ENCODE measurements around the gene RALGAPA2. TPM values are rescaled to one million over a fixed set of nuclear protein-coding genes. Genes with fewer than 3 reads are reported as not detected.

RALGAPA2 gene
- total RNA-seq, 1 donor from 2014 or later = 28.1 TPM

DNA sequence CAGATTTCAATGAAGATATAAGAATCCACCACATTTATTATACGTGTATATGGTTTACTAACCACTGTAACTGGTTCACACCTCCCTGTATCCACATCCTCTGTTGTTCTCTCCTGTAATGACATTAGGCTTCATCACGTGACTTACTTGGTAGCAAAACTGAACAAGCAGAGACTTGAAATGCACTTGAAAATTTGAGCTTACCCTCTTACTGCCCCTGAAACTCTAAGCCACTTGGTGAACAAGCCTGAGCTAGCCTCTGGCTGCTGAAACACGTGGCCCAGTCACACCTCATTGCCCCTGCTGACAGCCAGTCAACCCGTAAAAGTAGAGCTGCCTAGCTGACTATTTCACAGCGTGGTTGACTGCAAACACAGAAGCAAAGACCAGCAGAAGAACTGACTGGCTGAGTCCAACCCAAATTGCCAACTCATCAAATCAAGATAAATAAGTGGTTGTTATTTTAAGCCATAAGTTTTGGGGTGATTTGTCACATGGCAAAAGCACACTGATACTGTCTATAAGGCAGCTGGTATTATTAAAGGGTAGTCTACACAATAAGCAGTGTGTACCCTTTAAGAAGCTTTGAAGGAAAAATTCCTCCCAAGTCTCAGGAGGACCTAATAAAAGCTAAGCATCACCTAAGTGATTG, 109.0 kb downstream of the RALGAPA2 start:
- Mint-ChIP-seq H3K36me3 (peaks cover 4% of the 10 kb centered on the region), H3K27ac (no peak overlapping the region), H3K4me3 (no peak overlapping the region), H3K9me3 (no peaks in the 10 kb centered on the region), H3K27me3 (no peaks in the 10 kb centered on the region), H3K4me1 (ENCODE audit: unreplicated experiment) (peaks cover 9% of the 10 kb centered on the region)
- no peak for DNase-seq (ENCODE audit: extremely low spot score, unreplicated experiment)
- TF ChIP-seq, protein P1, sequence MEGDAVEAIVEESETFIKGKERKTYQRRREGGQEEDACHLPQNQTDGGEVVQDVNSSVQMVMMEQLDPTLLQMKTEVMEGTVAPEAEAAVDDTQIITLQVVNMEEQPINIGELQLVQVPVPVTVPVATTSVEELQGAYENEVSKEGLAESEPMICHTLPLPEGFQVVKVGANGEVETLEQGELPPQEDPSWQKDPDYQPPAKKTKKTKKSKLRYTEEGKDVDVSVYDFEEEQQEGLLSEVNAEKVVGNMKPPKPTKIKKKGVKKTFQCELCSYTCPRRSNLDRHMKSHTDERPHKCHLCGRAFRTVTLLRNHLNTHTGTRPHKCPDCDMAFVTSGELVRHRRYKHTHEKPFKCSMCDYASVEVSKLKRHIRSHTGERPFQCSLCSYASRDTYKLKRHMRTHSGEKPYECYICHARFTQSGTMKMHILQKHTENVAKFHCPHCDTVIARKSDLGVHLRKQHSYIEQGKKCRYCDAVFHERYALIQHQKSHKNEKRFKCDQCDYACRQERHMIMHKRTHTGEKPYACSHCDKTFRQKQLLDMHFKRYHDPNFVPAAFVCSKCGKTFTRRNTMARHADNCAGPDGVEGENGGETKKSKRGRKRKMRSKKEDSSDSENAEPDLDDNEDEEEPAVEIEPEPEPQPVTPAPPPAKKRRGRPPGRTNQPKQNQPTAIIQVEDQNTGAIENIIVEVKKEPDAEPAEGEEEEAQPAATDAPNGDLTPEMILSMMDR (conservative IDR thresholded peaks at IDR 0.05) = no peak

DNA sequence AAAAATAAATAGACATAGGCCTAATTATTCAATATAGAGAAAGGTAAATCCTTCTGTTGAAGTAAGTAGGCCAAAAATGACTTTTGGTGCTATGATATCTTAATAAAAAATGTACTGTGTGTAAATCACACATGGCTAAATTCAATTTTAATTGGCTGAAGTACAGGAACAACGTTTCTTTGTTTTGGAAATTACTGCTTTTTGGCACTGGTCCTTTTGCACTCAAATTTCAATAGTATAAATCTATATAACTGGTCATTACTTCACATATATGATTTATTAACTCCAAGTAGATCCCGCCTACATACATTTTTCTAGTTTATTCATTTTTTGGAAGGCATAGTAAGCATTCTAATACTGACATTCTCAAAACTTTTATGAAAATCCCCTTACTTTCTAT, 114.5 kb downstream of the RALGAPA2 start:
- DNase-seq (ENCODE audit: extremely low spot score, unreplicated experiment) = no peak
- Mint-ChIP-seq H3K36me3 (no peaks in the 10 kb centered on the region), H3K4me3 (no peak overlapping the region), H3K4me1 (ENCODE audit: unreplicated experiment) (no peaks in the 10 kb centered on the region), H3K9me3 (no peaks in the 10 kb centered on the region), H3K27ac (no peak overlapping the region), H3K27me3 (no peaks in the 10 kb centered on the region)
- TF ChIP-seq, protein P1 (conservative IDR thresholded peaks at IDR 0.05) = no peak

DNA sequence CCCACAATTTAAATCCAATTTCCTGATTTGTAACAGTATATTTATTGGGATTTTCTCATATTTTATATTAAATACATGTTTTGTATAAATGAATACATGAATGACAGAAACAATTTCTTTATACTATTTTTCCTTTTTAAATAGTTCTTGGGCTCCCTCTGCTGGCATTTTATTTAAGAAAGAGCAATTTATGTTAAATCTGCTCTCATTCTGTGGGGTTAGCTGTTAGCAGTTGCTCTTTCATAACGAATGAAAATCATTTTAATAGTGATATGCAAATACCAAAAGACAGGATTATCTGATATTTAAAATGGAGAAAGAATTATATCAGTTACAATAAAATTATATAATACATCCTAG, 118.3 kb downstream of the RALGAPA2 start:
- TF ChIP-seq, protein P1 (conservative IDR thresholded peaks at IDR 0.05) = peak; percentile 50
- Mint-ChIP-seq H3K4me1 (ENCODE audit: unreplicated experiment) (no peaks in the 10 kb centered on the region), H3K27ac (no peak overlapping the region), H3K4me3 (no peak overlapping the region), H3K36me3 (no peaks in the 10 kb centered on the region), H3K27me3 (no peaks in the 10 kb centered on the region), H3K9me3 (no peaks in the 10 kb centered on the region)
- DNase-seq (ENCODE audit: extremely low spot score, unreplicated experiment) = no peak

DNA sequence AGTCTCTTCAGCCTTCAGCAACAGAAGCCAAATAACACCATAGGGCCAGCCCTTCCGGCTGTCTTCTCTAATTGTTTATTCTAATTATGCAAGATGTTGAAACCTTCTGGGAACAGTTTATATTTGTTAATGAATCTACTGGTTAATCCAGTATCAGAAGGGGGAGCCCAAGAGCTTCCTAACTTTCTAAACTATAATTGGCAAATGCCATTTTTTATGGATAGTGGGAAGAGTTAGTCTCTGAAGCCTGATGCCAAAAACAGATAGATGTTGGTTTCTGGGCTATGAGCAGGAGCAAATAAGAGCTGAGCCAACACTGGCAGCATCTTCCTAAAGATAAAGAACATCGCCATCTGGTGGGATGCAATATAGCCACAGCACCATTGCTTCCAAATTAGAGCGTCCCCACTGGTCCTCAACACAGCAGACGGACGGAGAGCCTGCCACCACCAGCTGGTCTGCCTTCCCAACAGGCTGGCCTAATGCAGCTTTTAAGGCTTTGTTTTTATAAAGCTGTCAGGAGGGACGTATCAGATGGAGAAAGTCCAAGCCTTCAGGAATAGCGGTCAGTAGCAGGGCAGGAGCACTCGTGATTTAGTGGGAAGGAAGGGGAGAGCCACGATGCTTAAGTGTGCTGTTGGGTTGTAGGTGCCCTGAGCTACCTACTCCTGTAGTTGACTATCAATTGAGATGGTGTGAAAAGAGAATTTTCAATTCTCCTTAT, 118.8 kb downstream of the RALGAPA2 start:
- no peaks in the 10 kb centered on the region for H3K9me3 Mint-ChIP-seq
- DNase-seq (ENCODE audit: extremely low spot score, unreplicated experiment) = no peak

DNA sequence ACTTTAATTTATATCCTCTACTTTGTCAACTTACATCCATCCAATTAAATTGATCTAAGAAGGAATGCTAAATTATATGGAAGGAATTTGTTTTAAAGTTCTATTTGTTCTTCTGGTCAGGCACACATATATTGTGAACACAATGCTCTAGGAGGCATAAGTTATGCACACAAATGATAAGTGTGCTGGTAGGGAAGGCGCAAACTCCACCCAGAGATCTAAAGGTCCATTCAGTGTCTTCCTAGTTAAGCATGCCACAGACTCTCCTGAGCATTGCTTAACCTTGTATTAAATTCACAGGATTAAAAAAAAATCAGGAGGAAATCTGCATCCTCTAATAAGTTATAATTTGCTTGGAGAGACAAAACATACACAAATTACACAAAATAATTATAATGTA, 127.3 kb downstream of the RALGAPA2 start:
- Mint-ChIP-seq H3K4me3 (no peak overlapping the region), H3K36me3 (peaks cover 36% of the 10 kb centered on the region), H3K4me1 (ENCODE audit: unreplicated experiment) (no peaks in the 10 kb centered on the region), H3K9me3 (no peaks in the 10 kb centered on the region), H3K27ac (no peak overlapping the region), H3K27me3 (no peaks in the 10 kb centered on the region)
- TF ChIP-seq, protein P1 (conservative IDR thresholded peaks at IDR 0.05) = no peak
- no peak for DNase-seq (ENCODE audit: extremely low spot score, unreplicated experiment)

More for the DNA sequence above, 118.8 kb downstream of the RALGAPA2 start:
- no peak overlapping the region for H3K27ac Mint-ChIP-seq
- TF ChIP-seq, protein P1 (conservative IDR thresholded peaks at IDR 0.05) = peak; percentile 69
- H3K4me1 Mint-ChIP-seq (ENCODE audit: unreplicated experiment) = no peaks in the 10 kb centered on the region
- H3K27me3 Mint-ChIP-seq = no peaks in the 10 kb centered on the region
- H3K36me3 Mint-ChIP-seq = no peaks in the 10 kb centered on the region
- H3K4me3 Mint-ChIP-seq = no peak overlapping the region

Measured in type B pancreatic cell (in vitro differentiated cells).